Astrocyte (in vitro differentiated cells and primary cell): ENCODE measurements around the gene BTG2. TPM values are rescaled to one million over a fixed set of nuclear protein-coding genes. Genes with fewer than 3 reads are reported as not detected.
A peak's percentile ranks its signal among the peaks of the same experiment; 100 is the strongest.

Experiments
- DNase-seq: peaks from one replicate; pipeline ENCODE4 v3.0.0-alpha.2; 2010; ENCODE audit warnings: low read depth
- FAIRE-seq: peaks from 2 replicates; lab custom pipeline; 2011; peaks lifted over from hg19 to GRCh38; lab: Jason Lieb, UNC
- H2AFZ ChIP-seq: 2 replicates; pipeline ENCODE4 v1.6.0; 2012; ENCODE audit warnings: low read depth, low read length, inconsistent platforms
- H3K27ac ChIP-seq: 2 replicates; pipeline ENCODE4 v1.5.1; 2011; ENCODE audit warnings: low read depth, low read length, inconsistent platforms
- H3K27me3 ChIP-seq: 2 replicates; pipeline ENCODE4 v1.6.0; 2011; ENCODE audit warnings: low read length, inconsistent platforms; ENCODE audit not compliant: insufficient read depth
- H3K36me3 ChIP-seq: 2 replicates; pipeline ENCODE4 v1.5.1; 2011; ENCODE audit warnings: low read length, inconsistent platforms; ENCODE audit not compliant: insufficient read depth
- H3K4me1 ChIP-seq: 2 replicates; pipeline ENCODE4 v1.5.1; 2011; ENCODE audit warnings: low read length, inconsistent platforms; ENCODE audit not compliant: insufficient read depth
- H3K4me2 ChIP-seq: 2 replicates; pipeline ENCODE4 v1.6.0; 2012; ENCODE audit warnings: low read length, inconsistent platforms
- H3K4me3 ChIP-seq: 2 replicates; pipeline ENCODE4 v1.5.1; 2011; ENCODE audit warnings: low read depth, mild to moderate bottlenecking, low read length, inconsistent platforms; ENCODE audit not compliant: insufficient read depth
- H3K79me2 ChIP-seq: 2 replicates; pipeline ENCODE4 v1.6.0; 2012; ENCODE audit warnings: mild to moderate bottlenecking, low read length, inconsistent platforms; ENCODE audit not compliant: insufficient read depth
- H3K9ac ChIP-seq: 2 replicates; pipeline ENCODE4 v1.6.0; 2012; ENCODE audit warnings: mild to moderate bottlenecking, low read length, inconsistent platforms
- H3K9me3 ChIP-seq: 2 replicates; pipeline ENCODE4 v1.5.1; 2012; ENCODE audit warnings: low read depth, mild to moderate bottlenecking, low read length, inconsistent platforms; ENCODE audit not compliant: insufficient read depth
- H4K20me1 ChIP-seq: 2 replicates; pipeline ENCODE4 v1.6.0; 2012; ENCODE audit warnings: low read length, inconsistent platforms; ENCODE audit not compliant: insufficient read depth
- H3K27ac Mint-ChIP-seq: one replicate; pipeline ENCODE4 v1.8.0; 2021; ENCODE audit warnings: mild to moderate bottlenecking, mixed read lengths; ENCODE audit not compliant: unreplicated experiment
- H3K27me3 Mint-ChIP-seq: one replicate; pipeline ENCODE4 v1.8.0; 2021; ENCODE audit warnings: low read depth, mixed read lengths; ENCODE audit not compliant: unreplicated experiment
- H3K36me3 Mint-ChIP-seq: one replicate; pipeline ENCODE4 v1.8.0; 2021; ENCODE audit warnings: low read depth, mixed read lengths; ENCODE audit not compliant: unreplicated experiment
- H3K4me1 Mint-ChIP-seq: one replicate; pipeline ENCODE4 v1.8.0; 2021; ENCODE audit warnings: low read depth, mixed read lengths; ENCODE audit not compliant: unreplicated experiment
- H3K4me3 Mint-ChIP-seq: one replicate; pipeline ENCODE4 v1.8.0; 2021; ENCODE audit warnings: mild to moderate bottlenecking, moderate library complexity, mixed read lengths; ENCODE audit not compliant: unreplicated experiment
- H3K9me3 Mint-ChIP-seq: one replicate; pipeline ENCODE4 v1.8.0; 2021; ENCODE audit warnings: mild to moderate bottlenecking, mixed read lengths; ENCODE audit not compliant: unreplicated experiment
- EZH2 ChIP-seq: IDR thresholded peaks from 2 replicates; pipeline ENCODE4 v1.6.1; 2012; ENCODE audit warnings: mild to moderate bottlenecking, low read length, inconsistent platforms; ENCODE audit not compliant: insufficient read depth
- total RNA-seq: library from RNA; stranded (reverse); gene quantifications from 2 replicates; pipeline ENCODE4 v1.2.1, GENCODE V29; 2021
- TF ChIP-seq, protein P1 (sequence below): IDR thresholded peaks from 2 replicates; pipeline ENCODE4 v1.5.1; 2011; ENCODE audit warnings: low read depth, mild to moderate bottlenecking, inconsistent platforms, low read length, moderate library complexity; ENCODE audit not compliant: insufficient read depth

Gene BTG2
- total RNA-seq, 1 donor from 2014 or later = 58.3 TPM

DNA sequence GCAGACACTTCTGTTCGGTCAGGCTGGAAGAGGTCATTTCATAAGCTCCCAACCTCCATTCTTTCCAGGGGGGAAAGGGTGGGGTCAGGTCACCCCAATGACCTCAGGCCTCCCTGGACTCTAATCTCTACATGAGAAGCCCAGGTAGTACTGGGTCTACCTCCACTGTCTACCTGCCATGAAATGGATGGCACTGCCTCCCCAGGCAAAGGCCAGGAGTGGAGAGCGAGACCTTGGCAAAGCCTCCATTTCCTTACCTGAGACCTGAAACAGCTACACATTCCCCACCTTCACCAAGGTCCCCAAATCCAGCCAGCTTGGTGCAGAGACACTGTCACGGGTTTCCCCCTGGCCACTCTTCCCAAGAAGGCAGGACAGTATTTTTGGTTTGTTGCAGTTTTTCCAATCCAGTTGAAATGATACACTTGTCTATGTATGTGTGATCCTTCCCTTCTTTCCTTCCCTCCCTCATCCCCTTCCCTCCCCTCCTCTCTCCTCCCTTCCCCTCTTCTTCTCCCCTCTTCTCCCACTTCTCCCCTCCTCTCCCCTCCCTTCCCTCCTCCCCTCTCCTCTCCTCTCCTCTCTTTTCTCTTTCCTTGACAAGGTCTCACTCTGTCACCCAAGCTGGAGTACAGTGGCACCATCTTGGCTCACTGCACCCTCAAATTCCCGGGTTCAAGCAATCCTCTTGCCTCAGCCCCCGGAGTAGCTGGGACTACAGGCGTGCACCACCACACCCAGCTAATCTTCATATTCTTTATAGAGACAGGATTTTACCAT, 16.1 kb downstream of the BTG2 start:
- Mint-ChIP-seq H3K27ac (no peak overlapping the region), H3K4me1 (peaks cover 20% of the 10 kb centered on the region), H3K9me3 (peaks cover 3% of the 10 kb centered on the region), H3K36me3 (no peaks in the 10 kb centered on the region), H3K27me3 (peaks cover 30% of the 10 kb centered on the region), H3K4me3 (peak overlapping the region; percentile 34)
- peaks cover 9% of the 10 kb centered on the region for H3K4me1 ChIP-seq
- TF ChIP-seq EZH2 = no peak
- TF ChIP-seq, protein P1, sequence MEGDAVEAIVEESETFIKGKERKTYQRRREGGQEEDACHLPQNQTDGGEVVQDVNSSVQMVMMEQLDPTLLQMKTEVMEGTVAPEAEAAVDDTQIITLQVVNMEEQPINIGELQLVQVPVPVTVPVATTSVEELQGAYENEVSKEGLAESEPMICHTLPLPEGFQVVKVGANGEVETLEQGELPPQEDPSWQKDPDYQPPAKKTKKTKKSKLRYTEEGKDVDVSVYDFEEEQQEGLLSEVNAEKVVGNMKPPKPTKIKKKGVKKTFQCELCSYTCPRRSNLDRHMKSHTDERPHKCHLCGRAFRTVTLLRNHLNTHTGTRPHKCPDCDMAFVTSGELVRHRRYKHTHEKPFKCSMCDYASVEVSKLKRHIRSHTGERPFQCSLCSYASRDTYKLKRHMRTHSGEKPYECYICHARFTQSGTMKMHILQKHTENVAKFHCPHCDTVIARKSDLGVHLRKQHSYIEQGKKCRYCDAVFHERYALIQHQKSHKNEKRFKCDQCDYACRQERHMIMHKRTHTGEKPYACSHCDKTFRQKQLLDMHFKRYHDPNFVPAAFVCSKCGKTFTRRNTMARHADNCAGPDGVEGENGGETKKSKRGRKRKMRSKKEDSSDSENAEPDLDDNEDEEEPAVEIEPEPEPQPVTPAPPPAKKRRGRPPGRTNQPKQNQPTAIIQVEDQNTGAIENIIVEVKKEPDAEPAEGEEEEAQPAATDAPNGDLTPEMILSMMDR = no peak
- H3K79me2 ChIP-seq = no peaks in the 10 kb centered on the region
- no peaks in the 10 kb centered on the region for H3K36me3 ChIP-seq
- no peaks in the 10 kb centered on the region for H4K20me1 ChIP-seq
- no peak overlapping the region for H2AFZ ChIP-seq
- no peak overlapping the region for H3K4me3 ChIP-seq
- DNase-seq = no peak
- no peaks in the 10 kb centered on the region for H3K9me3 ChIP-seq
- peaks cover 48% of the 10 kb centered on the region for H3K27me3 ChIP-seq
- H3K9ac ChIP-seq = no peak overlapping the region
- no peak overlapping the region for H3K4me2 ChIP-seq
- no peak overlapping the region for H3K27ac ChIP-seq
- no peak for FAIRE-seq

DNA sequence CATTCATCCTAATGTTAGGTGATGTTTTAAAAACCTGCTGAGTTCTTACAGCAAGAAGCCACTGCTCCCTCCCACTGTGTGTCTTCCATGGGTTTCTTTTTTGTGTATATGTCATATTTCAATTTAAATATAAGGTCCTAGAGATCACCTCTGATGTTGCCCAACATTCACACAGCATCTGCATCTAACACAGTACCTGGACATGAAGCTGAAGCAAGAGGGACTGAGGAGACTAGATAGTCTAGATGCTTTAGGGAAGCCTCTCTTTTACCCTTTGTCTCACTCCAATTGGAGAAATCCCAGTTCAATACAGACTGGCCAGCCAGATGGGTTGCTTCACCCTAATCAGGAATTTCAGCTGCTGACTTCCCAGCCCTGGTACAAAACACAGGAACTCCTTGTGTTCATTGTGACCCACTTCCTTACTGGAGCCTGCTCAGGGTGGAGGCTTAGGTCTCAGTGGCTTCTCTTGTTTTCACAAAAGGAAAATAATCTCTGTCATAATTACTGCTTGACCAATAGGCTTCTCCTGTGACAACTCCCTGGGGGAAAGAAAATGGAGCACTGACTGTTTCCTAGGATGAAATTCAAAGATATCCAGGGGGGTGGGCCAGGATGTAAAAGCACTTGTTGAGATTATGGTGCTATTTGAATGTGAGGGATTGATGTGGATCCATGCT, 17.3 kb downstream of the BTG2 start:
- no peak overlapping the region for H3K4me3 Mint-ChIP-seq
- Histone ChIP-seq H3K27me3 (peaks cover 47% of the 10 kb centered on the region), H2AFZ (no peak overlapping the region), H3K4me3 (no peak overlapping the region), H3K27ac (no peak overlapping the region), H3K79me2 (no peaks in the 10 kb centered on the region), H3K9me3 (no peaks in the 10 kb centered on the region), H3K36me3 (no peaks in the 10 kb centered on the region), H3K4me1 (peaks cover 14% of the 10 kb centered on the region), H3K9ac (no peak overlapping the region), H3K4me2 (no peak overlapping the region), H4K20me1 (no peaks in the 10 kb centered on the region)
- H3K4me1 Mint-ChIP-seq = peaks cover 22% of the 10 kb centered on the region
- TF ChIP-seq, protein P1 = no peak
- no peak for TF ChIP-seq EZH2
- no peak for DNase-seq
- H3K9me3 Mint-ChIP-seq = peaks cover 3% of the 10 kb centered on the region
- no peak overlapping the region for H3K27ac Mint-ChIP-seq
- peaks cover 27% of the 10 kb centered on the region for H3K27me3 Mint-ChIP-seq
- H3K36me3 Mint-ChIP-seq = no peaks in the 10 kb centered on the region
- FAIRE-seq = no peak

GRCh38 chr1:203323587-203323986, 18.3 kb downstream of the BTG2 start:
- peaks cover 3% of the 10 kb centered on the region for H3K9me3 Mint-ChIP-seq
- H3K9me3 ChIP-seq = no peaks in the 10 kb centered on the region
- FAIRE-seq (no peak), DNase-seq (no peak)
- H3K4me1 ChIP-seq = peaks cover 18% of the 10 kb centered on the region
- no peak overlapping the region for H2AFZ ChIP-seq
- no peak overlapping the region for H3K27ac Mint-ChIP-seq
- no peak overlapping the region for H3K4me3 ChIP-seq
- H3K27me3 Mint-ChIP-seq = peaks cover 25% of the 10 kb centered on the region
- no peak for TF ChIP-seq EZH2
- TF ChIP-seq, protein P1 = no peak
- H3K36me3 ChIP-seq = no peaks in the 10 kb centered on the region
- no peak overlapping the region for H3K4me2 ChIP-seq
- peaks cover 45% of the 10 kb centered on the region for H3K27me3 ChIP-seq
- H4K20me1 ChIP-seq = no peaks in the 10 kb centered on the region
- no peak overlapping the region for H3K27ac ChIP-seq
- no peak overlapping the region for H3K9ac ChIP-seq
- H3K36me3 Mint-ChIP-seq = no peaks in the 10 kb centered on the region
- H3K4me1 Mint-ChIP-seq = peaks cover 27% of the 10 kb centered on the region
- H3K79me2 ChIP-seq = no peaks in the 10 kb centered on the region
- no peak overlapping the region for H3K4me3 Mint-ChIP-seq
